Calu3 (cell line): Measurements from ENCODE around the gene KCMF1. TPM values are rescaled to one million over a fixed set of nuclear protein-coding genes. Genes with fewer than 3 reads are reported as not detected.

Experiments used
- BruUV-seq: library from RNA; stranded (reverse); fragments of 400-500 nt; replicated peaks from 2 replicates; lab custom pipeline; 2021; lab: Mats Ljungman, UMichigan
- CTCF ChIA-PET: fragments of 300-600 bp; sonication (Branson Sonifier 250); formaldehyde crosslinking; loops from one replicate; lab custom pipeline; 2022; ENCODE audit warnings: antibody characterized with exemption; lab: Charles Lee
- DNase-seq: peaks from one replicate; pipeline ENCODE4 v3.0.0; 2022
- H3K27ac Mint-ChIP-seq: one replicate; pipeline ENCODE4 v1.8.0; 2022; ENCODE audit warnings: mixed read lengths; ENCODE audit not compliant: unreplicated experiment
- H3K27me3 Mint-ChIP-seq: one replicate; pipeline ENCODE4 v1.8.0; 2022; ENCODE audit warnings: mixed read lengths; ENCODE audit not compliant: unreplicated experiment
- H3K36me3 Mint-ChIP-seq: one replicate; pipeline ENCODE4 v1.8.0; 2022; ENCODE audit warnings: mild to moderate bottlenecking, moderate library complexity, mixed read lengths; ENCODE audit not compliant: insufficient read depth, unreplicated experiment
- H3K4me1 Mint-ChIP-seq: one replicate; pipeline ENCODE4 v1.8.0; 2022; ENCODE audit warnings: mild to moderate bottlenecking, low read depth, mixed read lengths; ENCODE audit not compliant: unreplicated experiment
- H3K4me3 Mint-ChIP-seq: one replicate; pipeline ENCODE4 v1.8.0; 2022; ENCODE audit warnings: mild to moderate bottlenecking, low read depth, moderate library complexity, mixed read lengths; ENCODE audit not compliant: unreplicated experiment
- H3K9me3 Mint-ChIP-seq: one replicate; pipeline ENCODE4 v1.8.0; 2022; ENCODE audit warnings: low read depth, mixed read lengths; ENCODE audit not compliant: unreplicated experiment
- CTCF ChIP-seq: fragments of 200-600 bp; IDR thresholded peaks from one replicate; pipeline ENCODE4 v1.8.0; 2022; ENCODE audit warnings: antibody characterized with exemption; ENCODE audit not compliant: unreplicated experiment
- intact Hi-C: fragments of 100-400 bp; cut with micrococcal nuclease; formaldehyde crosslinking; loops from one replicate; pipeline ENCODE4 v1.10.0; 2022; ENCODE audit not compliant: unreplicated experiment
- total RNA-seq: library from RNA; stranded (reverse); gene quantifications from 2 replicates; pipeline ENCODE4 v1.2.3, GENCODE V29; 2022

Gene KCMF1
- total RNA-seq, 1 experiment from 2014 or later = 69.8 TPM

GRCh38 chr2:84970210-84970867 lies 622 bp upstream of the KCMF1 start:
- CTCF ChIA-PET = interaction anchor here (0.6 to 3.2 kb wide), 3 partner anchors 12 to 314 kb away, joined by 4 to 25 read pairs (median 6); no protein-coding TSS in a partner anchor

GRCh38 chr2:84971510-84972206 lies 697 bp downstream of the KCMF1 start:
- peak overlapping the region; percentile 71 for H3K4me3 Mint-ChIP-seq
- H3K36me3 Mint-ChIP-seq = peaks cover 57% of the 10 kb centered on the region
- CTCF ChIA-PET = interaction anchor here (1.0 to 3.2 kb wide), 2 partner anchors 13 to 32 kb away, joined by 6 to 25 read pairs; no protein-coding TSS in a partner anchor
- peak overlapping the region; percentile 74 for H3K27ac Mint-ChIP-seq
- BruUV-seq = no TSS peak
- peak; percentile 50 for DNase-seq
- no peaks in the 10 kb centered on the region for H3K9me3 Mint-ChIP-seq
- TF ChIP-seq CTCF = no peak
- intact Hi-C loops = loop anchor here (1.0 to 2.0 kb wide), 2 partner anchors 43 to 45 kb away; no protein-coding TSS in a partner anchor
- H3K4me1 Mint-ChIP-seq = peaks cover 17% of the 10 kb centered on the region
- no peaks in the 10 kb centered on the region for H3K27me3 Mint-ChIP-seq

More at GRCh38 chr2:84970210-84970867, 622 bp upstream of the KCMF1 start:
- no peak for DNase-seq
- Mint-ChIP-seq H3K27me3 (no peaks in the 10 kb centered on the region), H3K4me1 (peaks cover 19% of the 10 kb centered on the region), H3K27ac (peak overlapping the region; percentile 99), H3K36me3 (peaks cover 62% of the 10 kb centered on the region), H3K9me3 (no peaks in the 10 kb centered on the region), H3K4me3 (peak overlapping the region; percentile 71)
- no TSS peak for BruUV-seq
- TF ChIP-seq CTCF = no peak
- intact Hi-C loops = no loop called here

GRCh38 chr2:84972207-84972783 lies 1.3 kb downstream of the KCMF1 start:
- Mint-ChIP-seq H3K4me1 (peaks cover 18% of the 10 kb centered on the region), H3K27ac (peak overlapping the region; percentile 74), H3K36me3 (peaks cover 60% of the 10 kb centered on the region), H3K27me3 (no peaks in the 10 kb centered on the region), H3K4me3 (peak overlapping the region; percentile 71), H3K9me3 (no peaks in the 10 kb centered on the region)
- CTCF ChIA-PET = interaction anchor here (0.9 to 3.2 kb wide), 4 partner anchors 13 to 43 kb away, joined by 3 to 25 read pairs (median 5); no protein-coding TSS in a partner anchor
- TF ChIP-seq CTCF = no peak
- intact Hi-C loops = loop anchor here (1.0 to 2.0 kb wide), 2 partner anchors 42 to 45 kb away; no protein-coding TSS in a partner anchor
- no TSS peak for BruUV-seq
- DNase-seq = no peak

GRCh38 chr2:84972932-84973331 lies 2.0 kb downstream of the KCMF1 start:
- DNase-seq = no peak
- CTCF ChIA-PET = interaction anchor here (0.9 kb wide), 2 partner anchors 27 to 42 kb away, joined by 3 to 4 read pairs; no protein-coding TSS in a partner anchor
- peaks cover 60% of the 10 kb centered on the region for H3K36me3 Mint-ChIP-seq
- no TSS peak for BruUV-seq
- no peak overlapping the region for H3K27ac Mint-ChIP-seq
- intact Hi-C loops = loop anchor here (1.0 to 2.0 kb wide), 2 partner anchors 41 to 46 kb away; no protein-coding TSS in a partner anchor
- TF ChIP-seq CTCF = no peak
- peaks cover 16% of the 10 kb centered on the region for H3K4me1 Mint-ChIP-seq
- no peaks in the 10 kb centered on the region for H3K9me3 Mint-ChIP-seq
- H3K4me3 Mint-ChIP-seq = peak overlapping the region; percentile 71
- H3K27me3 Mint-ChIP-seq = no peaks in the 10 kb centered on the region
